ENCODE data around the gene TGM1.

DNA sequence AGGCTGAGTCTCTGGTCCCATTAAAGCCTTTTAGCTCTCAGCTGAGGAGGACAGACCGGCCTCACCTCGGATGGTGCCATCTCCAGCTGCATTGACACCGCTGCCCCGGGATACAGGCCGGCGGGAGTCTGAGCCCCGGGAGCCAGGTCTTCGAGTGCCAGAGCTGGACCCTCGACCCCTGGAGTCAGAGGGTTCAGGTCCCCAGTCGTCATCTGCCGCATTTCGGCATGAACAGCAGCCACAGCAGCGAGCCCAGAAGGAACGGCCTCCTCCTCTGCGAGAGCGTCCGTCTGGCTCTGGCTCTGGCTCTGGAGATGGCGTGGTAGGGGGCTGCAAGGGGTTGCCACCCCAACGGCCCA is 1.0 kb downstream of the TGM1 start:
- TF ChIP-seq POLR2A (IDR thresholded peaks at IDR 0.05; ENCODE audit: extremely low read depth, insufficient read length) (no peak), MYC (IDR thresholded peaks at IDR 0.05; ENCODE audit: low read depth, low read length) (no peak)
- TF ChIP-seq, protein P1, sequence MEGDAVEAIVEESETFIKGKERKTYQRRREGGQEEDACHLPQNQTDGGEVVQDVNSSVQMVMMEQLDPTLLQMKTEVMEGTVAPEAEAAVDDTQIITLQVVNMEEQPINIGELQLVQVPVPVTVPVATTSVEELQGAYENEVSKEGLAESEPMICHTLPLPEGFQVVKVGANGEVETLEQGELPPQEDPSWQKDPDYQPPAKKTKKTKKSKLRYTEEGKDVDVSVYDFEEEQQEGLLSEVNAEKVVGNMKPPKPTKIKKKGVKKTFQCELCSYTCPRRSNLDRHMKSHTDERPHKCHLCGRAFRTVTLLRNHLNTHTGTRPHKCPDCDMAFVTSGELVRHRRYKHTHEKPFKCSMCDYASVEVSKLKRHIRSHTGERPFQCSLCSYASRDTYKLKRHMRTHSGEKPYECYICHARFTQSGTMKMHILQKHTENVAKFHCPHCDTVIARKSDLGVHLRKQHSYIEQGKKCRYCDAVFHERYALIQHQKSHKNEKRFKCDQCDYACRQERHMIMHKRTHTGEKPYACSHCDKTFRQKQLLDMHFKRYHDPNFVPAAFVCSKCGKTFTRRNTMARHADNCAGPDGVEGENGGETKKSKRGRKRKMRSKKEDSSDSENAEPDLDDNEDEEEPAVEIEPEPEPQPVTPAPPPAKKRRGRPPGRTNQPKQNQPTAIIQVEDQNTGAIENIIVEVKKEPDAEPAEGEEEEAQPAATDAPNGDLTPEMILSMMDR (IDR thresholded peaks at IDR 0.05; ENCODE audit: low read depth, low read length) = no peak
- TF ChIP-seq, protein P2, sequence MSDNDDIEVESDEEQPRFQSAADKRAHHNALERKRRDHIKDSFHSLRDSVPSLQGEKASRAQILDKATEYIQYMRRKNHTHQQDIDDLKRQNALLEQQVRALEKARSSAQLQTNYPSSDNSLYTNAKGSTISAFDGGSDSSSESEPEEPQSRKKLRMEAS (IDR thresholded peaks at IDR 0.05; ENCODE audit: low read depth, low read length) = no peak
